Suprapubic skin (tissue), 4 donors: Measurements from ENCODE around the gene NBPF11. TPM values are rescaled to one million over a fixed set of nuclear protein-coding genes. Genes with fewer than 3 reads are reported as not detected.
A peak's percentile ranks its signal among the peaks of the same experiment; 100 is the strongest.
"Not testable (repeated sequence)": the region's sequence is repeated elsewhere in the genome, so short reads cannot be mapped to it uniquely, and the experiment has no call there.

Experiments
- DNase-seq, 2 donors: peaks; one replicate each; pipeline ENCODE4 v3.0.0-alpha.2; 2019; ENCODE audit warnings: low spot score in 2 of 2
- H3K27ac ChIP-seq: fragments of 200-600 bp; sonication (generic); one replicate; pipeline ENCODE4 v1.5.1; 2019
- H3K27me3 ChIP-seq: fragments of 200-600 bp; sonication (generic); one replicate; pipeline ENCODE4 v1.5.1; 2019
- H3K36me3 ChIP-seq: fragments of 200-600 bp; sonication (generic); one replicate; pipeline ENCODE4 v1.5.1; 2019
- H3K4me1 ChIP-seq: fragments of 200-600 bp; sonication (generic); one replicate; pipeline ENCODE4 v1.5.1; 2019
- H3K4me3 ChIP-seq: fragments of 200-600 bp; sonication (generic); one replicate; pipeline ENCODE4 v1.5.1; 2019; ENCODE audit warnings: mild to moderate bottlenecking
- H3K9me3 ChIP-seq: fragments of 200-600 bp; sonication (generic); one replicate; pipeline ENCODE4 v1.5.1; 2019
- CTCF ChIP-seq, 2 donors: fragments of 200-600 bp in 1 of 2; fragments of 450-650 bp in 1 of 2; sonication (generic) in 1 of 2; IDR thresholded peaks; one replicate each; pipeline ENCODE4 v1.5.1; 2016 to 2019; ENCODE audit warnings: antibody characterized with exemption in 2 of 2, mild to moderate bottlenecking in 1 of 2, moderate library complexity in 1 of 2
- EP300 ChIP-seq: sonication (generic); formaldehyde crosslinking; IDR thresholded peaks from one replicate; pipeline ENCODE4 v1.6.1; 2017; ENCODE audit warnings: antibody characterized with exemption
- POLR2A ChIP-seq, 2 donors: fragments of 450-650 bp; IDR thresholded peaks; one replicate each; pipeline ENCODE4 v1.6.1; 2017; ENCODE audit warnings: antibody characterized with exemption in 2 of 2, mild to moderate bottlenecking in 2 of 2, moderate library complexity in 2 of 2
- POLR2AphosphoS5 ChIP-seq, 3 donors: sonication (generic); formaldehyde crosslinking; IDR thresholded peaks; one replicate each; pipeline ENCODE4 v1.6.1; 2017; ENCODE audit warnings: antibody characterized with exemption in 3 of 3
- WGBS: methylation state at CpG from one replicate; pipeline ENCODE4 v1.1.5; 2018; 5-methylcytosine and 5-hydroxymethylcytosine counted together
- total RNA-seq, 4 donors: library from RNA; depleted of rRNA; stranded (reverse); fragments of >200 nt; gene quantifications; one replicate each; pipeline ENCODE4 v1.1.0, GENCODE V29; 2016

NBPF11 gene
- total RNA-seq = 10 to 100 TPM in 2 of 4 donors, 1 to 10 TPM in 2; 6.9 to 40.0 (median 11.3) TPM

- Histone ChIP-seq H3K27ac (peak within 1 kb of the TSS; percentile 63), H3K4me3 (peak within 1 kb of the TSS; percentile 72)
- under 1% methylated on average over 14 of the region's 45 CpGs for whole genome bisulfite sequencing
- H3K36me3 ChIP-seq, H3K4me1 ChIP-seq, H3K27me3 ChIP-seq, H3K9me3 ChIP-seq: not testable (repeated sequence)
- DNase-seq = peak; percentile 82 to 86
These were observed at the start of gene NBPF11 for GRCh38 chr1:148151911-148152656. Gene NBPF11, minus strand, starts transcription at chr1:148152281. Its CDS starts 25,278 bp downstream, at chr1:148127003.

- not testable (repeated sequence) for H3K27me3 ChIP-seq, H3K9me3 ChIP-seq, H3K36me3 ChIP-seq, DNase-seq, H3K4me1 ChIP-seq, H3K27ac ChIP-seq, H3K4me3 ChIP-seq
- no CpG with 5 or more reads among the region's 3 CpGs for WGBS
These were observed 45.3 kb upstream of the NBPF11 start for GRCh38 chr1:148197396-148197795.

DNA sequence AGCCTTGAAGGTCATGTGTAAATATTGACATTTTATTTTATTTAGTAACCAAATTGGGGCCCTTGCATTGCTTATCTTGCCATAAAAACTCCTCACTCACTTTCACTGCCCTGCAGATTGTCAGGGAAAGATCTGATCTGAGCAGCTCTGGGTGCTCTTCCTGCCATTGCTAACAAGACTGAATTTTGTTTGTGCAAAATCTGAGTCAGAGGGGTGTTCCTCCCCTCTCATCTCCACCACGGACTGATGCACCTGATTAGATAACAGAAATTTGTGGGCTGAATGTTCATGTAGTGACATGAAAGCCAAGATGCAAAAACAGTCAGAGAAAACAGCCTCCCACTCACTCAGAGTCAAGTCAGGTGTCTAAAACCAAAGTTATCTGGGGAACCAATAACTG, 44.9 kb upstream of the NBPF11 start:
- not testable (repeated sequence) for H3K9me3 ChIP-seq, H3K4me3 ChIP-seq, H3K4me1 ChIP-seq, H3K27ac ChIP-seq, H3K36me3 ChIP-seq, DNase-seq, H3K27me3 ChIP-seq
- no CpG with 5 or more reads among the region's 1 CpG for WGBS

GRCh38 chr1:148195115-148195514, 43.0 kb upstream of the NBPF11 start:
- WGBS = 100% methylated on average over 1 of the region's 2 CpGs
- H3K4me3 ChIP-seq, H3K27me3 ChIP-seq, H3K9me3 ChIP-seq, DNase-seq, H3K36me3 ChIP-seq, H3K4me1 ChIP-seq, H3K27ac ChIP-seq: not testable (repeated sequence)

GRCh38 chr1:148188768-148189167, 36.7 kb upstream of the NBPF11 start:
- DNase-seq, H3K4me1 ChIP-seq, H3K36me3 ChIP-seq, H3K27ac ChIP-seq, H3K9me3 ChIP-seq, H3K4me3 ChIP-seq, H3K27me3 ChIP-seq: not testable (repeated sequence)

DNA sequence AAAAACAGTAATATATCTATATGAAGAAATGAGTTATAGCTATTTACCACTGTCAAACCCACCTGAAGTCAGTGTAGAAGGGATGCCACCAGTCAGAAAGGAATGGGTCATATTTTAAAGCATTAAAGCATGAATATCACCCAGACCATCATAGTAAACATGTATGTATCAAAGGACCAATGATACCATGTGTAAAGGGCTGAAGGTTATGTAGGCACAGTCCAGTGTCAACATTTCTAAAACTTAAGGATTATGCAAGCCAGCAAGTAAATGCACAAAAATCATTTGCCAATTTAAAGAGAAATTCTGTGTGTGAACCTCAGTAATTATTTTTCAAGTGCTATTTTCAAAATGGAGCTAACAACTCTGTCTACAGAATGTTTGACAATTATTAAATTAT, 26.6 kb upstream of the NBPF11 start:
- not testable (repeated sequence) for H3K4me1 ChIP-seq, H3K4me3 ChIP-seq, DNase-seq, H3K27me3 ChIP-seq, H3K9me3 ChIP-seq, H3K36me3 ChIP-seq, H3K27ac ChIP-seq

DNA sequence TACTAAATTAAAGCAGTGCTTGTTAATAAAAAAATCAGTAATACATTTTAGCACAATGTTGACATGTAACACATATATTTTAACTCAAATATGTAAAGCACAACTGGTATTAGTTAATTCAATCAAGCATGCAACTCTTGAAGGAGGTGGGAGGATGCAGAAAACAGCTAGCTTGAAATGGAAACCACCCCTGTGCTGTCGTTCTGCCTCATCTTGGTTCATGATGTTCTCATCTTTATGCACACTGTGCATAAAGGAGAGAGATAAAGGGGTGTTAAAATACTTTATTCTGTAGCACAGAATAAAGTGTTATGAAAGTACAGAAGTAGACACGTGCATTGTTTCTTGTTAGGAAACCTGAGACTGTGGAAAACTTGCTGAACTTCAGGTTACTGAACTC, 23.3 kb upstream of the NBPF11 start:
- 80% methylated on average over 2 of the region's 2 CpGs for WGBS
- H3K4me3 ChIP-seq, H3K27ac ChIP-seq, H3K36me3 ChIP-seq, H3K27me3 ChIP-seq, DNase-seq, H3K9me3 ChIP-seq, H3K4me1 ChIP-seq: not testable (repeated sequence)

- DNase-seq, H3K4me3 ChIP-seq, H3K27me3 ChIP-seq, H3K27ac ChIP-seq, H3K4me1 ChIP-seq, H3K9me3 ChIP-seq, H3K36me3 ChIP-seq: not testable (repeated sequence)
These were observed 19.9 kb upstream of the NBPF11 start for GRCh38 chr1:148171995-148172394.

- Histone ChIP-seq H3K27ac (no peak overlapping the region), H3K4me3 (no peak overlapping the region), H3K9me3 (no peaks in the 10 kb centered on the region), H3K36me3 (no peaks in the 10 kb centered on the region), H3K27me3 (peaks cover 10% of the 10 kb centered on the region), H3K4me1 (no peaks in the 10 kb centered on the region)
- no peak for TF ChIP-seq POLR2AphosphoS5 (IDR thresholded peaks at IDR 0.05)
- no peak for TF ChIP-seq POLR2A (IDR thresholded peaks at IDR 0.05)
- TF ChIP-seq EP300 = no peak
- TF ChIP-seq CTCF (IDR thresholded peaks at IDR 0.05) = no peak
- 61% methylated on average over 4 of the region's 4 CpGs for WGBS
- DNase-seq = no peak
These were observed 14.7 kb upstream of the NBPF11 start for GRCh38 chr1:148166558-148167492.
